GM12878 (cell line): ENCODE results near the gene TLR1. TPM values are rescaled to one million over a fixed set of nuclear protein-coding genes. Genes with fewer than 3 reads are reported as not detected.
A peak's percentile ranks its signal among the peaks of the same experiment; 100 is the strongest.

Experiments used
- polyA plus RNA-seq, 11 experiments: library from polyadenylated mRNA; depleted of rRNA in 4 of 11; unstranded in 6 of 11; stranded (reverse) in 5 of 11; fragments of >200 nt; fragmentation: Nextera tagmentation in 4 of 11; fragmentation: Illumina TruSeq in 1 of 11; extraction: Ambion mirVana in 4 of 11; extraction: Trizol in 1 of 11; gene quantifications; 1 replicate in 1 of 11; 2 replicates in 10 of 11; pipeline versions ENCODE4 v1.2.1 to v1.2.3, GENCODE V29; 2011 to 2016; ENCODE audit warnings: inconsistent platforms in 2 of 11, missing spikeins in 2 of 11, low read depth in 1 of 11
- total RNA-seq, 4 experiments: library from RNA; depleted of rRNA in 3 of 4; stranded (reverse); fragments of >200 nt in 3 of 4; fragmentation: Illumina TruSeq in 1 of 4; extraction: Trizol in 1 of 4; gene quantifications; 2 replicates each; pipeline versions ENCODE4 v1.2.1 to v1.2.3, GENCODE V29; 2013 to 2021
- TF ChIP-seq, protein P1 (sequence below): fragments of 450-650 bp; formaldehyde crosslinking; IDR thresholded peaks from 2 replicates; pipeline ENCODE4 v1.4.0; 2022; ENCODE audit warnings: mild to moderate bottlenecking, moderate library complexity
- TF ChIP-seq, protein P2 (sequence below): fragments of 450-650 bp; IDR thresholded peaks from 2 replicates; pipeline ENCODE4 v1.6.1; 2017; ENCODE audit warnings: mild to moderate bottlenecking, moderate library complexity

TLR1 gene
- total and polyA plus RNA-seq, 10 of the 15 experiments (the other 5 are each of a cell fraction or from before 2014, with no cell fraction given) = 9.3 to 57.1 (median 20.4) TPM

- TF ChIP-seq, protein P1, sequence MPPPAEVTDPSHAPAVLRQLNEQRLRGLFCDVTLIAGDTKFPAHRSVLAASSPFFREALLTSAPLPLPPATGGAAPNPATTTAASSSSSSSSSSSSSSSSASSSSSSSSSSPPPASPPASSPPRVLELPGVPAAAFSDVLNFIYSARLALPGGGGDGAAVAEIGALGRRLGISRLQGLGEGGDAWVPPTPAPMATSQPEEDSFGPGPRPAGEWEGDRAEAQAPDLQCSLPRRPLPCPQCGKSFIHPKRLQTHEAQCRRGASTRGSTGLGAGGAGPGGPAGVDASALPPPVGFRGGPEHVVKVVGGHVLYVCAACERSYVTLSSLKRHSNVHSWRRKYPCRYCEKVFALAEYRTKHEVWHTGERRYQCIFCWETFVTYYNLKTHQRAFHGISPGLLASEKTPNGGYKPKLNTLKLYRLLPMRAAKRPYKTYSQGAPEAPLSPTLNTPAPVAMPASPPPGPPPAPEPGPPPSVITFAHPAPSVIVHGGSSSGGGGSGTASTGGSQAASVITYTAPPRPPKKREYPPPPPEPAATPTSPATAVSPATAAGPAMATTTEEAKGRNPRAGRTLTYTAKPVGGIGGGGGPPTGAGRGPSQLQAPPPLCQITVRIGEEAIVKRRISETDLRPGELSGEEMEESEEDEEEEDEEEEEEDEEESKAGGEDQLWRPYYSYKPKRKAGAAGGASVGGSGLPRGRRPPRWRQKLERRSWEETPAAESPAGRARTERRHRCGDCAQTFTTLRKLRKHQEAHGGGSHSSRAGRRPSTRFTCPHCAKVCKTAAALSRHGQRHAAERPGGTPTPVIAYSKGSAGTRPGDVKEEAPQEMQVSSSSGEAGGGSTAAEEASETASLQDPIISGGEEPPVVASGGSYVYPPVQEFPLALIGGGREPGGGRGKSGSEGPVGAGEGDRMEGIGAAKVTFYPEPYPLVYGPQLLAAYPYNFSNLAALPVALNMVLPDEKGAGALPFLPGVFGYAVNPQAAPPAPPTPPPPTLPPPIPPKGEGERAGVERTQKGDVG = peak; percentile 6; the same call in 1 of the 2 replicates
- TF ChIP-seq, protein P2, sequence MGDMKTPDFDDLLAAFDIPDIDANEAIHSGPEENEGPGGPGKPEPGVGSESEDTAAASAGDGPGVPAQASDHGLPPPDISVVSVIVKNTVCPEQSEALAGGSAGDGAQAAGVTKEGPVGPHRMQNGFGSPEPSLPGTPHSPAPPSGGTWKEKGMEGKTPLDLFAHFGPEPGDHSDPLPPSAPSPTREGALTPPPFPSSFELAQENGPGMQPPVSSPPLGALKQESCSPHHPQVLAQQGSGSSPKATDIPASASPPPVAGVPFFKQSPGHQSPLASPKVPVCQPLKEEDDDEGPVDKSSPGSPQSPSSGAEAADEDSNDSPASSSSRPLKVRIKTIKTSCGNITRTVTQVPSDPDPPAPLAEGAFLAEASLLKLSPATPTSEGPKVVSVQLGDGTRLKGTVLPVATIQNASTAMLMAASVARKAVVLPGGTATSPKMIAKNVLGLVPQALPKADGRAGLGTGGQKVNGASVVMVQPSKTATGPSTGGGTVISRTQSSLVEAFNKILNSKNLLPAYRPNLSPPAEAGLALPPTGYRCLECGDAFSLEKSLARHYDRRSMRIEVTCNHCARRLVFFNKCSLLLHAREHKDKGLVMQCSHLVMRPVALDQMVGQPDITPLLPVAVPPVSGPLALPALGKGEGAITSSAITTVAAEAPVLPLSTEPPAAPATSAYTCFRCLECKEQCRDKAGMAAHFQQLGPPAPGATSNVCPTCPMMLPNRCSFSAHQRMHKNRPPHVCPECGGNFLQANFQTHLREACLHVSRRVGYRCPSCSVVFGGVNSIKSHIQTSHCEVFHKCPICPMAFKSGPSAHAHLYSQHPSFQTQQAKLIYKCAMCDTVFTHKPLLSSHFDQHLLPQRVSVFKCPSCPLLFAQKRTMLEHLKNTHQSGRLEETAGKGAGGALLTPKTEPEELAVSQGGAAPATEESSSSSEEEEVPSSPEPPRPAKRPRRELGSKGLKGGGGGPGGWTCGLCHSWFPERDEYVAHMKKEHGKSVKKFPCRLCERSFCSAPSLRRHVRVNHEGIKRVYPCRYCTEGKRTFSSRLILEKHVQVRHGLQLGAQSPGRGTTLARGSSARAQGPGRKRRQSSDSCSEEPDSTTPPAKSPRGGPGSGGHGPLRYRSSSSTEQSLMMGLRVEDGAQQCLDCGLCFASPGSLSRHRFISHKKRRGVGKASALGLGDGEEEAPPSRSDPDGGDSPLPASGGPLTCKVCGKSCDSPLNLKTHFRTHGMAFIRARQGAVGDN = peak; percentile 61; the same call in 1 of the 2 replicates
These were observed 1.8 kb downstream of the TLR1 start (continued) for GRCh38 chr4:38802561-38803355.
